HG03571 (cell line): ENCODE measurements around the gene LAMA5.
A peak's percentile ranks its signal among the peaks of the same experiment; 100 is the strongest.
"Not testable (repeated sequence)": the region's sequence is repeated elsewhere in the genome, so short reads cannot be mapped to it uniquely, and the experiment has no call there.

ENCODE experiments used
- ATAC-seq: cut with Tn5 transposase; IDR thresholded peaks from one replicate; pipeline ENCODE4 v1.9.1; 2021; ENCODE audit not compliant: unreplicated experiment

LAMA5 gene

DNA sequence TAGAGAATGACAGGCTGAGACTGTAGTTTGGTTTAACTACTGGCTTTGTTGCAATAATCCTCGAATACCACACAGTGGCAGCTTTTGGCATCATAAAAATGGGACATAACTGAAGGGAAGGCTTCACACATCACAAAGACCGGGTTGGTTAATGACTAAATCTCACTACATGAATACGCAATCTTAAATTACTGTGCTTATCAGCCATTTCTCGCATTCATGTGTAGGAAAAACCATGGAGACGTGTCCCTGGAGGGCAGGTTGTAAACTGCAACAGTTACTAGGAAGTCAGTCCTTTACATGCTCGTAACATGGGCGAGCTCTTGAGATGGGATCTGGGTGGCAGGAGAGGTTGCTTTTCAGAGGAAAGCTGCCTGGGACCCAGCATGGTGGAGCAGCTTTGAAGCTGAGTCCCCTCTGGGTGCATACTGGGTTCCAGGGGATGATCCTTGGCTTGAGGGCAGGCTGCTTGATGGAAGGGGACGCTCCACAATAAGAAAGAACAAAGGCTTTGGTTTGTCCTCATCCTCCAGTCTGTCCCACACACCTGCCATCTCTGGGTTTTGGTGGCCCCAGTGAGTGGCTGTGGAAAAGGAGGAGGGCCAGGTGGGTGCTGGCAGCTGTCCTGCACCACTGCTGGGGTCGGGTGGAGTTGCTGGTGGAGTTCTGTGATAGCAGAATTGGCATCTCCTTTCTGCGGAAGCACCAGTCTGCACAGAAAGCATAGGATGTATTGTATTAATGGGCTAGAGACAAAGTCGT, 21.9 kb upstream of the LAMA5 start:
- no peak for ATAC-seq

DNA sequence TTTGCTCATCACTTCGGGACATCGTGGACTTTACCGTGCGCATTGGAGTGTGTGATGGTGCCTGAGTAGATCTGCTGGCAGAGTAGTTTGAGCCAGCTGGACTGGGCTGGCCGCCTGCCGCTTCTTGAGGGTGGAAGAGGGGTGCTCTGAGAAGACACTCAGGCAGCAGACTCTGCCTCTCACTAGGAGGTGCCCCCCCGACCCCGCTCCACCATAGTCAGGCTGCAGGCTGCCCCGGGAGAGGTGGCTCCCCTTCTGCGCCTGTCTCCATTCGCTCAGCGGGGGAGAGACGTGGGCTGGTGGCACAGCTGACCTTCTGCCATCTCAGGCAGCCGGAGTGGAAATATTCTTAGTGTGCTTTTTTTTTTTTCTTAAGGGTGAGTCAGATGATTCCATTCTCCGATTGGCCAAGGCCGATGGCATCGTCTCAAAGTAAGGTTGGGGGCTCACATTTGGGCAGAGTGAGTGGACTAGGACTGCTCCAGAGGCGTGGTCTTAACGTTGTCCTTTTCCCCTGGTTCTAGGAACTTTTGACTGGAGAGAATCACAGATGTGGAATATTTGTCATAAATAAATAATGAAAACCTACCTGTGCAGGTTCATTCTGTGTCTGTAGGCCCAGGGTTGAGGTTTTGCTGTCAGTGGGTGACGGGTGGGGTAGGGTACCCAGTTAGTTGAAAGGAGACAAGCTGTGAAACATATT, 21.0 kb upstream of the LAMA5 start:
- ATAC-seq: no peak

DNA sequence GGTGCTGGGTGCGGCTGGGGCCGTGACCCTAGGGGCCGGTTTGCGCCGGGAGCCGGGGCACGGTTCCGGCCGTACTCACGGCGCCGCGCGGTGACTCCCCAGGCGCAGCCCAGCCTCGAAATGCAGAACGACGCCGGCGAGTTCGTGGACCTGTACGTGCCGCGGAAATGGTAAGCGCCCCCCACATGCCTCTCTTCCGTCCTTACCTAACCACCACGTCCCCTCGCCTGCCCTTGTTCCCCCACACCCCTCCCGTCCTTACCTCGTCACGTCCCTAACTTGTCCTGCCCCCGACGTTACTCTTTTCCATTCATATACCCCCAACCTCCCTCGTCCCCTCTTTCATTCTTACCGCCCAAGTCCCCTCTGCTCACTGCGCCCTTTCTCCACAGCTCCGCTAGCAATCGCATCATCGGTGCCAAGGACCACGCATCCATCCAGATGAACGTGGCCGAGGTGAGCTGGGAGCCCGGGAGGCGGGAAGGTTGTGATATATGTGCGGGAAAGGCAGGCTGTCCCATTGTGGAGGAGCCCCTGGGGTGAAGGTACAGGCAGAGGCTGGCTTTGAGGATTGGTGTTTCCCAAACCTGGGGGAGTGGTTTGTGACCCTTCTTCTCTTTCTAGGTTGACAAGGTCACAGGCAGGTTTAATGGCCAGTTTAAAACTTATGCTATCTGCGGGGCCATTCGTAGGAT, 20.3 kb upstream of the LAMA5 start:
- ATAC-seq: peak; percentile 14

DNA sequence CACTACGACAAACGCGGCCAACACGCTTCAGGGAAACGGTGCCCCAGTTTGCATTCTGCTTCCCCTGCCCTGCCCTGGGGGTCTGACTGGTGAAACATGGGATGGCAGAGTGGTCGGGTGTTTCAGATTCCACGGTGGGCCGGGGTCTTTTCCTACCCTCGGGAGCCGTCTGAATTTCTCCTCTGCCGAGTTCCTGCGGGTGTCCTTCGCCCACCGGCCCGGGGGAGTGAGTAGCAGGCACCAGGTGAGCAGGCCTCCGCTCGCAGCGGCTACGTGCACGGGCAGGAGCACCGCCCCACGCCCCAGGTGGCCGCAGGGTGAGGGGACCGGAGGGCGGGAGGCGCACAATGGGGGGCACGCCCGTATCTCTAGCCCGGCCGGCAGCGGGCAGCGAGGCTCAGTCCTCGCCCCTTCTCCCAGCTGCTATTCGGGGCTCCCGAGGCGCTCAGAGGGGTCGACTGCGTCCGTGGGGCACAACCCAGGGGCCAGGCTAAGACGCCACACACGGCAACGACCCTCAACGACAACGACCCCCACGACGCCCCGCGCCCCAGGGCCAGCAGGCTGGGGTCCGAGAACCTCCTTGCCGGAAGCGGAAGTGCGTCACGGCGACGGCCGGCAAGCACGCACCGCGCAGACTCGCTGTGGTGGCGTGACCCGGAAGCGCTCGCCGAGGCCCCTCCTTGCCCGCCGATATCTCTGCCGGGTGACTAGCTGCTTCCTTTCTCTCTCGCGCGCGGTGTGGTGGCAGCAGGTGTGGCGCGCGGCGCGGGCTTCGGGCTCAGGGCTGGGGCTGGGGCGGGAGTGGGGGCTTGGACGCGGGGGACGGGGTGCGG, 19.5 kb upstream of the LAMA5 start, which contains the start of gene RPS21:
Gene RPS21 (plus strand): TSS at position 721 of the 836 bp plus-strand sequence. CDS start 236 bp downstream, outside the sequence.
- ATAC-seq: peak; percentile 78

DNA sequence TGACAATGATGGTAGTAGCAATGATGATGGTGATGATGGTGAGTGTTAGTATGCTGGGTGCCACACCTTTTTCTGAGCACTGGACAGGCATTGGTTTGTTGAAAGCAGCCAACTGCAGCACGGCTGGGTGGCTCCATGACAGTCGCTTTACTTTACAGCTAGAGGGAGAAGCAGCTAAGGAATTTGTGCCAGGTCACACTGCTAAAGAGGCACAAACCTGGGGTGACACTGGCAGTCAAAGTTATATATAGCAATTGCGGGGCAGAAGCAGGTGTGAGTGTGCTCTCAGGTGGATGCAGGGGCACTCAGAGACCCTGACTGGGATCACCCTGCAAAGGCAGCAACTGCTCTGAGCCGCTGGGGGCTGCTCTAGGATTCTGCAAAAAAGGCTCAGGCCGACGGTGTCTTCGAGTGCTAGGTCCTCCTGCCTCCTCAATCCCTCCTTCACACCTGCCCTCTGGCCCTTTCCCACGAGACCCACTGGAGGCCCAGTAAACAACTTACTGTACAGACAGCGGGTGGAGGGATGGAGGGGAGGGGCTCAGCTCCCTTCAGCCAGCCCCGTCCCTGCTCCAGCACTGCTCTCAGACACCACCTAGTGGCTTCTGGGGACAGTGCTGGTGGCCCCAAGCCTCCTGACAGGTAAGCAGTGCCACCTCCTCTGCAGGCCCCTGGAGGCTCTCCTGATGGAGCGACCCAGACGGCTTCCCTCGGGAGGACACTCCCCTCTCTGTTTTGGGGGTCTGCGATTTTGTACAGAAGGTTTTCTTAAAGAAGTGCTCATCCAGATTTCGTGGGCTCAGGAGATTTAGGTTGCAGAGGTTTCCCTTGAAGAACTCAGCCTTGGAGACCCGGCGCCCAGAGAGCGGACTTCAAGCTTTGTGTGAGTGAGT, 15.4 kb upstream of the LAMA5 start:
- ATAC-seq: no peak

DNA sequence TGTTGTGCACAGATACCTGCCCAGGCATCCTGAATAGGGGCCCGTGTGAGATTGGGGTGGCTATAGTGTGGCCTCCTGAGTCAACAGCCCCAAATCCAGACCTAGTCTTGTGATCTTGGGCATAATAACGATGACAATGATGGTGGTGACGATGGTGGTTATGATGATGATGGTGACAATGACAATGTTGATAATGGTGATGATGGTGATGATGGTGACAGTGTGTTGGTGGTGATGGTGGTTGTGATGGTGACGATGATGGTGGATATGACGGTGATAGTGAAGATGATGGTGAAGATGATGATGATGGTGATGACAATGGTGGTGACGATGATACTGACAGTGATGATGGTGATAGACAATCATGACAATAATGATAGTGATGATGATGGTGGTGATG, 14.7 kb upstream of the LAMA5 start:
- no peak for ATAC-seq

DNA sequence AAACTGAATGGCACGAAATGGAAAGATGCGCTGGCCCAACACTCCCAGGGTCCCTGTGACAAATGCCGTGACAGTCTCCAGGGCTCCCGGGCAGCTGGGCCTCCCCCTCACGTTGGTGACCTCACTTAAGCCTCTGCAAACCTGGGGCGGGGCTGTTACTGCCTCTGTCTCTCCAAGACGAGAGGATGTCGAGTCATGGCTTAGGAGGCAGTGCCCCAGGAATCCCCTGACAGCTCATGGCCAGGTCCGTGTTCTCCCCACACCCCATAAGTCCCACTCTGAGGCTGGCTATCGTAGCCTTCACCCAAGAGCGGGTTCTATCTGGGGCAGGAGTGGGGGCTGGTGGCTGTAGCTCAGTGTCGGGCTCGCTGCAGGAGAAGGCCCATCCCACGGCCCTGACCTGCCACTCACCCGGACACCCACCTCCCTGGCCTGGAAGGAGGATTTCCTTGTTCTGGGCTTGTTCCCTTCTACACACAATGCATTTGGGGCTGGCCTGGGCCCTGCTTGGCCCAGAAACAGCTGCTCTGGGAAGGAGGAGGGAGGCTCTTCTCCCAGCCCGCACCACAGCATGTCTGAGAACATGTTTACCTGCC, 14.2 kb upstream of the LAMA5 start:
- no peak for ATAC-seq

DNA sequence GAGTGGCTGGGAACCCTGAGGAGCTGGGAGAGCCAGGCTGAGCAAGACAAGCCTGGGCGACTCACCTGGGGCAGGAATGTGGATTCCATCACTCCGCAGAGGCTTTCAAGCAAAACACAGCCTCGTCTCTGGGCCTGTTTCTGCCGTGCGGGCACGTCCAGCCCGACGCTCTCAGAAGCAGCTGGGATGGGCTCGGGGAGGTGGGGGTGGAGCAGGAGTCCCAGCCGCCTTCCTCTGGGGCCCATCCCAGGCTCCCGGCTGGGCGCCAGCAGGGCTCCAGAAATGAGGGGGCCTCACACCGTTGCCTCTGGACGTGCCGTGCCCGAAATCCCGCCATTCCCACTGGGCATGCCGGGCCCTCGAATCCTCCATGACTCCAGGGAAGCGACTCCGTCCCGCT, 11.1 kb upstream of the LAMA5 start:
- ATAC-seq: no peak

DNA sequence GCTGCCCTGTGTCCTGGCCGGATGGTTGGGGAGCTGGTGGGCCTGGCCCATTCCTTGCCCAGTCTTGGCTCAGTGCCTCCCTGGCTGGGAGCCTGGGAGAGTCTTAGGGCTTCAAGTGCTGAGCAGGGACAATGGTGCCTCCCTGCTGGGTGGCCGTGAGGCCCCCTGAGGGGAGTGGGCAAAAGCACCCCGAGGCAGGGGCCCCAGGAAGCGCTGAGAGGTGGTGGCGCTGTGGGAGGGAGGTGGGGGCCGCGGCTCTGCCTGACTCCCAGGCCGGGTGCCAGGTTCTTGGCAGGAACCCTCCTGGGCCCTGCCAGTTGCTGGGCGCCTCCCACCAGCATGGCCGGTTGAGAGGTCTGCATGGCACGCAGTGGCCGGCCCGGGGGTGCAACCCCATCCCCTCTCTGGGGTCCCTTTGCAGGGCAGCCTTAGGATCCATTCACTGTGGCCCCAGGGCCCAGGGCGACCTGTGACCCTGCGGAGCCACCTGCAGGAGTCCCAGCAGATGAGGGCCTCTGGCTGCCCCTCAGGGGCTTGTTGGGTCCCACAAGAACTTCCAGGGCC, 10.6 kb upstream of the LAMA5 start:
- no peak for ATAC-seq

DNA sequence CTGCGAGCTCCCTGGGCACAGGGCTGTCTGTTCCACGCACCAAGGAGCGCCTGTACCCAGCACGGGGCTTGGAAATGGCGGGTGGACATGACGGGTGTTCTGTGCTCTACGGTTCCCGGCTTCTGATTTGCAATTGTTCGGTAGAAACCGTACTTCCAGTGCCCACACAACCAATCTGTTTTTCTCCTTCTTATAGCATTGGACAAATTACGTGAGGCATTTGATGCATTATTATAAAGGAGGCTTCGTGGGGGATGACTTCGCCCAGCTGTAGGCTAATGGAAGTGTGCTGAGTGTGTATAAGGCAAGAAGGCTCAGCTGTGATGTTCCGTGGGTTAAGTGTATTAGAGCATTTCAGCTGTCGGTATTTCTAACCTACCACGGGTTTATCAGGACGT, 10.0 kb upstream of the LAMA5 start:
- no peak for ATAC-seq

DNA sequence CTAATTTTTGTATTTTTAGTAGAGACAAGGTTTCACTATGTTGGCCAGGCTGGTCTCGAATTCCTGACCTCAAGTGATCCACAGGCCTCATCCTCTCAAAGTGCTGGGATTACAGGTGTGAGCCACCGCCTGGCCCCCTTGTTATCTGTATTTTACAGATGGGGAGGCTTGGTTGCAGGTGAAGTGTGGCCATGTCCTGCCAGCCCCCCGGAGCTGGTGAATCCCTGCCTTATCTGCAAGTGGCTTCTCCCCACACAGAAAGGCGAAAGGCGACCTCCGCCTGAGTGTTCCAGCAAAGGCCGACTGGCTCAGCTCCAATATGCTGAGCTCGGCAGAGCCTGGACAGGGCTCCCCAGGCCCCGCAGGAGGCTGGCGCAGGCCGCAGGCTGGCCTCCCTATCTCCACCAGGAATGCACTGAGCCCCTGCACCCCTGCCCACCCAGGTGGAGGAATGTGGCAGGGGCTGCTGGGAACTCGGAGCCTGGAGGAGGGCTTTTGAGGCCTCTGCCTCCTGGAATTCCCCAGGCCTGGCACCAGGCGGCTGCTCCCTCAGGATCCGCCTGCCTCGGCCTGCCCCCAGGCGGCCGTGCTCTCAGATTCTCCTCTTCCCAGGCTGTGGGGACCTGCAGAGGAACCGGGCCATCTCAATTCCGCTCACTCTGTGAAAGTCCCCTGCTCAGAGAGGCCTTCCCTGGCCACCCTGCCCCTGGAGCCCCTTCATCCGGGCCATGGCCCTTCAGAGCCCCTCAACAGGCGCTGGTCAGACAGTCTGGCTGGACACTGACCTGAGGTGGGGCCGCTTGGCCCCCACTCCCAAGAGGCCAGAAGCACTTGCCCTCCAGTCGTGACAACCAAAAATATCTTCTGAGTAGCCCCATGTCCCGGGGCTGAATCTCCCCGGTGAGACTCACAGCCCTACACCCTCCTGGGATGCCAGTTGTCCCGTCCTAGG, 9.3 kb upstream of the LAMA5 start:
- ATAC-seq: no peak

DNA sequence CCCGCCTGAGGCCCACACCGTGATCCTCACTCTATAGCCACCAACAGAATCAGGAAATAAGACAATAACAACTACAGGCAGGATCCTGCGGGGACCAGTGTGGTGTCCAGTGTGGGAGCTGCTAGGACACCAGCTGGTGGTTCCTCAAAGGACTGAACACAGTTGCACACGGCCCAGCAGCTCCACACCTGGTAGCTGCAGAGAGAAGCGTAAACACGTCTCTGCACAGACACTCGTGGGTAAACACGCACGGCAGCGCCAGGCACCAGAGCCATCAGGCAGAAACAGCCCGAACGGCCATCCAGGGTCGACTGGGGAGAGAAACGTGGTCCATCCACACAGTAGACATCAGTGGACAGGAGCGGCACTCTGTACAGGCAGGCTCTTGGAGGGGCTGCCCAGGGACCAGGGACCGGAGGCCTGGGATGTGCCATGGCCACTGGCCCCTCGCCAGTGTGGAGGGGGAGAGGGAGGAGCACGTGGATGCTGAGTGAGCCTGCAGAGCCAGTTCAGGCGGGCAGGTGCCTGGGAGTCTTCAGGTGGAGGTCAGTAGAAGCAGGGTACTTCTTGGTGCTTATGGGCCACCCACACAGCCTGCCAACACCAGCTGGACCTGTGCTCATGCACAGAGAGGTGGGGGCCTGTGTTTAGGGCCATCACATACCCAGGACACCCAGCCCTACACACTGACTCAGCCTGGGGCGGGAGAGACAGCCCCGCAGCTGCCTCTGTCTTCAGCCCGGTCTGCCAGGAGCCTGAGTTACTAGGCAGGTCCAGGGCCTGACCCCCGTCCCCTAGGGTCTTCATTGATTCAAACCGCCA, 7.4 kb upstream of the LAMA5 start:
- no peak for ATAC-seq

DNA sequence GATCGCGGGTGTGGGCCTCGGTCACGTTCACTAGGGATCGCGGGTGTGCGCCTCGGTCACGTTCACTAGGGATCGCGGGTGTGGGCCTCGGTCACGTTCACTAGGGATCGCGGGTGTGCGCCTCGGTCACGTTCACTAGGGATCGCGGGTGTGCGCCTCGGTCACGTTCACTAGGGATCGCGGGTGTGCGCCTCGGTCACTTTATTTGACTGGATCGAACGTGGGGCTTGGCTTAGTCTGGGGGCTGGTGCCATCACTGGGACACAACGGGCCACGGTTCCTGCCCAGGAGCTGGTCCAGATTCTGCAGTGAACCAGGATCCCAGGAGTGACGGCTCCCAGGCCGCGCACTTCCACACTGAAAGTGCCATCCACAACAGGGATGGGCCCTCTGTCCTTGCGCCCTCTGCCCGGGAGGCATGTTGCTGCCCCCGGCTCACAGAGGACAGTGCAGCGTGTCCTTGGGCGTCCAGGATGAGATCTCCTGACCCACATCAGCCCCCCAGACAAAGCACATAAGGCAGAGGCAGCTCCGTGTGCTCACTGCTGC, 6.6 kb upstream of the LAMA5 start:
- ATAC-seq: not testable (repeated sequence)

DNA sequence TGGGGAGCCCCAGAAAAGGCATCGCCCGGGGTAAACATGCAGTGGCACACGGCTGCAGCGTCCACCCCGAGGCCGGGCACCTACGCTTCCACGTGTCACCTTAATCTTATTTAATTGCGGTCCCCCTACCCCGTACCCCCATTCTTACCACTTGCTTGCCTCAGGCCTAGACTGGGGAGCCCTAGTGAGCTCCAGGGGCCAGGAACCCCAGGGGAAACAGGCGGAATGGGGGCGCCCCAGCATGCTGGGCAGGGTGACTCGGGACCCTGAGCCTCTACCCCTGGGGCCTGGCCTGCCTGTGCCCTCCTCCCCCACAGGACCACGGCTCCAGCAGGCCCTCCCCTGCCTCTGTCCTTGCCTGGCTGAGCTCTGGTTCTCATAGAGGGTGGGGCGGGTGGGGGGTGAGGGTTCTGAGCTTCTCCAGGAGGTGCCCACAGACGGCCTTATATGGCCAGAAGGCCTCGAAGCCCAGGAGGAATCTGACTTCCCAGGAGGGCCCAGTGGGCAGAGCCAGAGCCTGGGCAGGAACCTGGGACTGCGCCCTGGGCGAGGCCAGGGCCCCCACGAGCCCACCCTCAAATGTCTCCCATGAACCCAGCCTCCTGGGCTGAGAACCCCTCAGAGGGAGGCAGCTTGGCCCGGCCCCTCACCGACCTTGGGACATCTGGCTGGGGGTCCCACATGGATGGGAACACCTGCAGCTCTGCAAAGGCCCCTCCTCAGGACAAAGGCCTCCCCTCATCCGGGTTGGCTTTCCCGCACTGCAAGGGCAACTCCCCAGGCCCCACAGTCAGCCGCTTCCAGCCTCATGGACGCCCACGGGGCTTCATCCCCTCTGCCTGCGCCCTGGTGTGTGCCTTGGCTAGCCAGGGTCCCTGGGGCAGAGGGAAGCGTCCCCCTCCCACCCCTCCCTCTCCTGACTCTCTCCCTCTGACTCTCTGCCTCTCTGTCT, 5.2 kb upstream of the LAMA5 start:
- ATAC-seq: no peak

DNA sequence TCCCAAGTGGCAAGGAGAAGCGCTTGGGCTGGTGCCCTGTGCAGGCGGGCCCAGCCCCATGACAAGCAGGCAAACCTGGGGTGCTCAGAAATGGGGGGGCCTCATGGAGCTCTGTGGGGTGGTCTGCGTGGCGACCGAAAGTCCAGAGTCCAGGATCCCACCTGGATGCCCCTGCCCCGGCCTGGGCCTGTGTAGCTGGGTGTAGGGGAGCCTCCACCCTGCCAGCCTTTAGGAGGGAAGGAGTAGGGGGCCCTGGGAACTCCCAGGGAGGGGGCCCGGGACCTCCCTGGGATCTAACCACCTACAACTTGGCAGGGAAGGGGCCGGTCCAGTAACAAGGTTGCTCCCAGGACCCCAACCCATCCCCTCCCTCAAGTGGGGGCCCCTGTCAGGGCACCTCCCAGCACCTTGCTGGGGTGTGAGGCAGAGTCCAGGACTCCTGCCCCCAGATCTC, 4.5 kb upstream of the LAMA5 start:
- no peak for ATAC-seq
